Type B pancreatic cell (in vitro differentiated cells): Measurements from ENCODE around the gene ZGLP1. TPM values are rescaled to one million over a fixed set of nuclear protein-coding genes. Genes with fewer than 3 reads are reported as not detected.

Source experiments
- DNase-seq: peaks from one replicate; pipeline ENCODE4 v3.0.0; 2021; ENCODE audit warnings: mixed read lengths; ENCODE audit not compliant: unreplicated experiment; ENCODE audit errors: extremely low spot score
- H3K27ac Mint-ChIP-seq: 2 replicates; pipeline ENCODE4 v1.8.0; 2021; ENCODE audit warnings: mild to moderate bottlenecking, mixed read lengths
- H3K27me3 Mint-ChIP-seq: 2 replicates; pipeline ENCODE4 v1.8.0; 2021; ENCODE audit warnings: mixed read lengths
- H3K36me3 Mint-ChIP-seq: 2 replicates; pipeline ENCODE4 v1.8.0; 2021; ENCODE audit warnings: mixed read lengths
- H3K4me1 Mint-ChIP-seq: one replicate; pipeline ENCODE4 v1.8.0; 2021; ENCODE audit warnings: mixed read lengths; ENCODE audit not compliant: unreplicated experiment
- H3K4me3 Mint-ChIP-seq: 2 replicates; pipeline ENCODE4 v1.8.0; 2021; ENCODE audit warnings: mild to moderate bottlenecking, mixed read lengths
- H3K9me3 Mint-ChIP-seq: 2 replicates; pipeline ENCODE4 v1.8.0; 2021; ENCODE audit warnings: mixed read lengths
- total RNA-seq: library from RNA; stranded (reverse); gene quantifications from 2 replicates; pipeline ENCODE4 v1.2.1, GENCODE V29; 2021; ENCODE audit warnings: low replicate concordance
- TF ChIP-seq, protein P1 (sequence below): fragments of 200-600 bp; sonication (generic); conservative IDR thresholded peaks from 2 replicates; pipeline ENCODE4 v1.5.0; 2021; ENCODE audit warnings: antibody characterized with exemption, mild to moderate bottlenecking

The ZGLP1 gene
- total RNA-seq, 1 donor from 2014 or later = 17.0 TPM

DNA sequence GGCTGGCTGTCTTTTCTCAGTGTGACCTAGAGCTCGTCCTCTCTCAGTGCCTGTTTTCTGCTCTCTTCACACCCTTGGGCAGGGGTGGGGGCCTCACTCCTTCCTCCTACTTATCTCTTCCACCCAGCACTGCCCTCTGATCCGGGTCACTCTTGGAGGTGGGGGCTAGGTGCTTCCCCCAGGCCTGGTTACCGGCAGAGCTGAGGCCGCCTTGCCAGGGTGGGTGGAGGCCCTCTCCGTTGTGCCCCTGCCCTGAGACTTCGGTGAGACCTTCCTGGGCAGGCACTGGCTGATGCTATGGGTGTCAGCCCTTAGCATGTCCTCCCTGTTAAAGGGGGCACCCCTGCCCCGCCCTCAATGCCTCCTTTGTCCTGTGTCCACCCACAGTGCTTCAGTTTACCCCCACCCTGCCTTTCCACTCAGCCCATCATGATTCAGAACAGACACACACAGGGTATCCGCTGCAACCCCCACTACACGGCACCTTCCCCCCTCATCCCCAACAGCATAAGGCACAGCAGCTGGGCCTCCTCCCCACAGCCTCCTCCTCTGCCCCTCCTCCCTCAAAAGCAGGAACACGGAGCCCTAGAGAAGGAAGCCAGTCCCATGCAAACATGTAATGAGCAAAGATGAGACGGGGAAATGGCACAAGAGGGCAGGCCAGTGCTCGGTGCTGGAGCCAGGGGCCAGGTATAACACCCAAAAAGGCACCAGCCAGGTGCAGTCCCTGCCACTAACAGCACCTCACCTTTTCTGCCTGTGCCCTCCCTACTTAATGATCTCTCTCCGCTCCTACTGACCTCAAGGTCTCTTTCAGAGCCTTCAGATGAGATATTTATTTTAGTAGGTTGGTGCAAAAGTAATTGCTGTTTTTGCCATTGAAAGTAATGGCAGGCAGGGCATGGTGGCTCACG lies 9.8 kb downstream of the ZGLP1 start:
- Mint-ChIP-seq H3K4me3 (no peak overlapping the region), H3K4me1 (peaks cover 5% of the 10 kb centered on the region), H3K27ac (no peak overlapping the region), H3K27me3 (peaks cover 47% of the 10 kb centered on the region), H3K36me3 (no peaks in the 10 kb centered on the region), H3K9me3 (no peaks in the 10 kb centered on the region)
- TF ChIP-seq, protein P1, sequence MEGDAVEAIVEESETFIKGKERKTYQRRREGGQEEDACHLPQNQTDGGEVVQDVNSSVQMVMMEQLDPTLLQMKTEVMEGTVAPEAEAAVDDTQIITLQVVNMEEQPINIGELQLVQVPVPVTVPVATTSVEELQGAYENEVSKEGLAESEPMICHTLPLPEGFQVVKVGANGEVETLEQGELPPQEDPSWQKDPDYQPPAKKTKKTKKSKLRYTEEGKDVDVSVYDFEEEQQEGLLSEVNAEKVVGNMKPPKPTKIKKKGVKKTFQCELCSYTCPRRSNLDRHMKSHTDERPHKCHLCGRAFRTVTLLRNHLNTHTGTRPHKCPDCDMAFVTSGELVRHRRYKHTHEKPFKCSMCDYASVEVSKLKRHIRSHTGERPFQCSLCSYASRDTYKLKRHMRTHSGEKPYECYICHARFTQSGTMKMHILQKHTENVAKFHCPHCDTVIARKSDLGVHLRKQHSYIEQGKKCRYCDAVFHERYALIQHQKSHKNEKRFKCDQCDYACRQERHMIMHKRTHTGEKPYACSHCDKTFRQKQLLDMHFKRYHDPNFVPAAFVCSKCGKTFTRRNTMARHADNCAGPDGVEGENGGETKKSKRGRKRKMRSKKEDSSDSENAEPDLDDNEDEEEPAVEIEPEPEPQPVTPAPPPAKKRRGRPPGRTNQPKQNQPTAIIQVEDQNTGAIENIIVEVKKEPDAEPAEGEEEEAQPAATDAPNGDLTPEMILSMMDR = no peak
- DNase-seq = no peak

DNA sequence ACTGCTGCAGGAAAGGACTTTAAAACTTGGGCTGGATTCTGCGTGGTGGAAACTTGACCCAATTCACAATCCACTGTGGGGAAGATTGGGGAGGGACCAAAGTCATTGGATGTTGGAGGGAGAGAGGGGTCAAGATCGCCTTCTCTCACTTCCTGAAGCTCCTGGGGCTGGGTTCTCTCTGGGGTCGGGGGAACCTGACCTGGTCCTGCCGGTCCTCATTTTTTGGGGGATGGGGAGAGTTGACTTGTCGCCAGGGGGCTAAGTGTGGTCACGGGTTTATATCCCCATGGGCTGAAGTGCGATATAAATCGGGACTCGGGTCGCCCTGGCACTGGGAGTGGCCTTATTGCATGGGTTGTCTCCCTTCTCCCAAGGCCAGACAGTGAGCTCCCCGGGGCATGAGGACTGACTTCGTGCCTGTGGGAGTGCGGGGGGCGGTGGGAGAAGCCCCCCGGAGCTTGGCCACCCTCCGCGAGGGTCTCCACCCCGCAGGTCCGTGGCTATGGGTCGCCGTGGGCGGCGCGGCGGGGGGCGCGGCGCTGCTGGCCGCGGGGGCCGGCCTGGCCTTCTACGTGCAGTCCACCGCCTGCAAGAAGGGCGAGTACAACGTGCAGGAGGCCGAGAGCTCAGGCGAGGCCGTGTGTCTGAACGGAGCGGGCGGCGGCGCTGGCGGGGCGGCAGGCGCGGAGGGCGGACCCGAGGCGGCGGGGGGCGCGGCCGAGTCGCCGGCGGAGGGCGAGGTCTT lies 13.6 kb downstream of the ZGLP1 start:
- peaks cover 15% of the 10 kb centered on the region for H3K4me1 Mint-ChIP-seq
- no peak for DNase-seq
- no peak overlapping the region for H3K27ac Mint-ChIP-seq
- TF ChIP-seq, protein P1 = no peak
- no peaks in the 10 kb centered on the region for H3K9me3 Mint-ChIP-seq
- no peaks in the 10 kb centered on the region for H3K36me3 Mint-ChIP-seq
- H3K4me3 Mint-ChIP-seq = peak overlapping the region; percentile 67
- peaks cover 72% of the 10 kb centered on the region for H3K27me3 Mint-ChIP-seq

DNA sequence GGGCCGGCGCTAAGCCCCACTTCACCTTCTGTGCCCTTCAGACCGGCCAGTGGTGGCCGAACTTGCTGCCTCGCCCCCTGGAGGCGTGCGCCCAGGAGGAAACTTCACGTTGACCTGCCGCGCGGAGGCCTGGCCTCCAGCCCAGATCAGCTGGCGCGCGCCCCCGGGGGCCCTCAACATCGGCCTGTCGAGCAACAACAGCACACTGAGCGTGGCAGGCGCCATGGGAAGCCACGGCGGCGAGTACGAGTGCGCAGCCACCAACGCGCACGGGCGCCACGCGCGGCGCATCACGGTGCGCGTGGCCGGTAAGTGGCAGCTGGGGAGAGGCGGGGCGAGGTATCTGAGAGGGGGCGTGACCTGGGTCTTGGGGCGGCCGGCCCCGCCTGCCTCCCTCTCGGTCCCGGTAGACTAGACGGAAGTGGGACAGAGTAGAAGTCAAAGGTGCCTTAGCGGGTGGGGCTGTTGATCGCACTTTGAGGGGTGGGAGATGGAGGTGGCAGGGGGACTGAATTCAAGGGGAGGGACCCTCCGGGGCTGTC lies 14.2 kb downstream of the ZGLP1 start:
- no peak for DNase-seq
- H3K4me3 Mint-ChIP-seq = peak overlapping the region; percentile 67
- TF ChIP-seq, protein P1 = no peak
- no peak overlapping the region for H3K27ac Mint-ChIP-seq
- H3K9me3 Mint-ChIP-seq = no peaks in the 10 kb centered on the region
- H3K27me3 Mint-ChIP-seq = peaks cover 79% of the 10 kb centered on the region
- peaks cover 18% of the 10 kb centered on the region for H3K4me1 Mint-ChIP-seq
- no peaks in the 10 kb centered on the region for H3K36me3 Mint-ChIP-seq

DNA sequence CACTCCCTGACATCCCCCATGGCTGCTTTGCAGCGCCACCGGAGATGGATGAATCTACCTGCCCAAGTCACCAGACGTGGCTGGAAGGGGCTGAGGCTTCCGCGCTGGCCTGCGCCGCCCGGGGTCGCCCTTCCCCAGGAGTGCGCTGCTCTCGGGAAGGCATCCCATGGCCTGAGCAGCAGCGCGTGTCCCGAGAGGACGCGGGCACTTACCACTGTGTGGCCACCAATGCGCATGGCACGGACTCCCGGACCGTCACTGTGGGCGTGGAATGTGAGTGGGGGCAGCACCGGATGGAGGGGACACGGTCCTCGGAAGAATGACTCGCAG lies 15.3 kb downstream of the ZGLP1 start:
- H3K36me3 Mint-ChIP-seq = no peaks in the 10 kb centered on the region
- H3K4me1 Mint-ChIP-seq = peaks cover 21% of the 10 kb centered on the region
- TF ChIP-seq, protein P1 = no peak
- no peak for DNase-seq
- H3K4me3 Mint-ChIP-seq = no peak overlapping the region
- H3K27me3 Mint-ChIP-seq = peaks cover 82% of the 10 kb centered on the region
- no peaks in the 10 kb centered on the region for H3K9me3 Mint-ChIP-seq
- H3K27ac Mint-ChIP-seq = no peak overlapping the region

DNA sequence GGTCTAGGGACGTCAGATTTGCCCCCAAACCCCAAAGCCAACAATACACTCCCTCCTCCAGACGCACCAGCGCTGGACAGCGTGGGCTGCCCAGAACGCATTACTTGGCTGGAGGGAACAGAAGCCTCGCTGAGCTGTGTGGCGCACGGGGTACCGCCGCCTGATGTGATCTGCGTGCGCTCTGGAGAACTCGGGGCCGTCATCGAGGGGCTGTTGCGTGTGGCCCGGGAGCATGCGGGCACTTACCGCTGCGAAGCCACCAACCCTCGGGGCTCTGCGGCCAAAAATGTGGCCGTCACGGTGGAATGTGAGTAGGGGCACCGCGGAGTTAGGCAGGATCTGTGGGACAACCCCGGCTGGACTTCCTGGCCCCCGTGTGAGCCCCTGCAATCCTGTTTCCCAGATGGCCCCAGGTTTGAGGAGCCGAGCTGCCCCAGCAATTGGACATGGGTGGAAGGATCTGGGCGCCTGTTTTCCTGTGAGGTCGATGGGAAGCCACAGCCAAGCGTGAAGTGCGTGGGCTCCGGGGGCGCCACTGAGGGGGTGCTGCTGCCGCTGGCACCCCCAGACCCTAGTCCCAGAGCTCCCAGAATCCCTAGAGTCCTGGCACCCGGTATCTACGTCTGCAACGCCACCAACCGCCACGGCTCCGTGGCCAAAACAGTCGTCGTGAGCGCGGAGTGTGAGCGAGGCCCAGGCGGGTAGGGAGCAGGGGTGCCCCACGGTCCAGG lies 15.8 kb downstream of the ZGLP1 start:
- peak overlapping the region; percentile 66 for H3K27ac Mint-ChIP-seq
- TF ChIP-seq, protein P1 = no peak
- DNase-seq = no peak
- no peaks in the 10 kb centered on the region for H3K36me3 Mint-ChIP-seq
- H3K4me1 Mint-ChIP-seq = peaks cover 22% of the 10 kb centered on the region
- no peaks in the 10 kb centered on the region for H3K9me3 Mint-ChIP-seq
- peaks cover 86% of the 10 kb centered on the region for H3K27me3 Mint-ChIP-seq
- no peak overlapping the region for H3K4me3 Mint-ChIP-seq
